Dendritic cell treated with granulocyte-macrophage colony-stimulating factor and Interleukin-4, amounts not matched to agents 40 ng/mL and 50 ng/mL, for 4 days (primary cell): ENCODE measurements around the gene HIP1.
"Not testable (repeated sequence)": the region's sequence is repeated elsewhere in the genome, so short reads cannot be mapped to it uniquely, and the experiment has no call there.

Source experiments
- H3K27ac Mint-ChIP-seq: one replicate; pipeline ENCODE4 v1.8.0; 2022; ENCODE audit warnings: mild to moderate bottlenecking, mixed read lengths
- H3K27me3 Mint-ChIP-seq: one replicate; pipeline ENCODE4 v1.8.0; 2022; ENCODE audit warnings: mild to moderate bottlenecking, mixed read lengths
- H3K36me3 Mint-ChIP-seq: one replicate; pipeline ENCODE4 v1.8.0; 2022; ENCODE audit warnings: low read depth, mixed read lengths
- H3K4me1 Mint-ChIP-seq: one replicate; pipeline ENCODE4 v1.8.0; 2022; ENCODE audit warnings: low read depth, mixed read lengths
- H3K4me3 Mint-ChIP-seq: one replicate; pipeline ENCODE4 v1.8.0; 2022; ENCODE audit warnings: mild to moderate bottlenecking, moderate library complexity, mixed read lengths
- H3K9me3 Mint-ChIP-seq: one replicate; pipeline ENCODE4 v1.8.0; 2022; ENCODE audit warnings: mixed read lengths
- intact Hi-C: fragments of 100-400 bp; cut with micrococcal nuclease; formaldehyde crosslinking; loops from one replicate; pipeline ENCODE4 v1.15.0; 2022

Gene HIP1

DNA sequence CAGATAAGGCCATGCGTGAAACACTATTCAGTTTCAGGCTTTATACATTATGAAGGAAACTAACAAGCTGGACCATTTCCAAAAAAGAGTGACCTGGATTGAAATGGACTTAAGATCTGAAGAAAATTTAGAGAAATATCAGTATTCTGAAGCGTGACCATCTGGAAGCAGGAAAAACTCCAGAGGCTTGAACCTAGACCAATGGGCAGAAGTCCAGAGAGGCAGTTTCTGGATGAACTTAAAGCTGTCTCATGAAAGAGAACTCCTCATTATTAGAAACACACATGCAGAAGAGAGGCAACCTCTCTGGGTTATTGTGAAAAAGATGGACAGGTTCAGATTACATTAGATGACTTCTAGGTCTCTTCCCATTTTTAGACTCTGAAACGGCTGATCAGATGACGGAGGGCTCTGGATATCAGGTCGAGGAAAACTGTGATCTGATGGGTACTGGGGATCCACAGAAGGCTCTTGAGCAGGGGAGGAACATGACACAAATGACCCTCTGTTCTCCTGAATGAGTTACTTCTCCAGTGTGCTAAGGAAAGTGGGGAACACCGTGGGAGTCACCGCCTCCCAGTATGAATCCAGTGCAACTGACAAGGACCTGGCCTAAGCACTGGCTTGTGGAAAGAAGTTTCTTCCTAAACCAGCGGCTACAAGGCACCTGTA, 130.2 kb downstream of the HIP1 start:
- intact Hi-C loops = no loop called here
- Mint-ChIP-seq H3K27ac (no peak overlapping the region), H3K4me3 (no peak overlapping the region), H3K36me3 (peaks cover 33% of the 10 kb centered on the region), H3K4me1 (peaks cover 66% of the 10 kb centered on the region), H3K9me3 (no peaks in the 10 kb centered on the region), H3K27me3 (no peaks in the 10 kb centered on the region)

DNA sequence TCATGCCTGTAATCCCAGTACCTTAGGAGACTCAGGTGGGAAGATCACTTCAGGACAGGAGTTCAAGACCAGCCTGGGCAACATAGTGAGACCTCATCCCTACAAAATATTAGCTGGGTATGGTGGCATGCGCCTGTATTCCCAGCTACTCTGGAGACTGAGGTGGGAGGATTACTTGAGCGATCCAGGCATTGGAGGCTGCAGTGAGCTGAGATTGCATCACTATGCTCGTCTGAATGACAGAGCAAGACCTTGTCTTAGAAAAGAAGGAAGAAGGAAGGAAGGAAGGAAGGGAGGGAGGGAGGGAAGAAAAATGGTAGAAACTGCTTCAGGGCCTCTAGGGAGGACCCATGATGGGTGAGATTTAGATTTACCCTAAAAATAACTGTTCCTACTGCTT, 134.3 kb downstream of the HIP1 start:
- Mint-ChIP-seq H3K4me1 (peaks cover 42% of the 10 kb centered on the region), H3K27me3 (no peaks in the 10 kb centered on the region), H3K9me3 (no peaks in the 10 kb centered on the region), H3K36me3 (peaks cover 42% of the 10 kb centered on the region), H3K27ac (peak overlapping the region; percentile 64), H3K4me3 (no peak overlapping the region)
- intact Hi-C loops = no loop called here

DNA sequence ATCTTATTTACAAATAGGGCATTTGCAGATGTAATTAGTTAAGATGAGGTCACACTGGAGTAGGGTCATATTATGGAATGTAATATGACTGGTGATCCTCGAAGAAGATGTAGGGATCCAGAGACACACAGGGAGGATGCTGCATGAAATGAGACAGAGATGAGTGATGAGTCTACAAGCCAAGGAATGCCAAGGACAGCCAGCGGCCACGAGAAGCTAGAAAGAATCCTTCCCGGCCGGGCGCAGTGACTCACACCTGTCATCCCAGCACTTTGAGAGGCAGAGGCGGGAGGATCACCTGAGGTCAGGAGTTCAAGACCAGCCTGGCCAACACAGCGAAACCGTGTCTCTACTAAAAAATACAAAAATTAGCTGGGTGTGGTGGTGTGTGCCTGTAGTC, 135.9 kb downstream of the HIP1 start:
- not testable (repeated sequence) for H3K27me3 Mint-ChIP-seq
- peaks cover 54% of the 10 kb centered on the region for H3K36me3 Mint-ChIP-seq

DNA sequence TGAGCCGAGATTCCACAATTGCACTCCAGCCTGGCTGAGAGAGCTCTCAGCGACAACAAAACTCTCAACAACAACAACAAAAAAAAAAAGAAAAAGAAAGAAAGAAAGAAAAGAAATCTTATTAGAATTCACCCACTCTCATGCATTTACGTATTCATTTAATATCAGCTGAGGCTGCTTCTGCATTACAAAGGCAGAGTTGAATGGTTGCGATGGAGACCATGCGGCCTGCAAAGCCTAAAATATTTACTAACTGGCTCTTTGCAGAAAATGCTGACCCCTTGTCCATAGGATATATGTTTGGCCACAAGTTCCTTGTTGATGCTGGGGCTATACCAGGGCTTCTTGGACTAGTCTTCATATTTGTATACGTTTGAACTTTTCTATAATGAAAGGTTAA, 137.2 kb downstream of the HIP1 start:
- intact Hi-C loops = no loop called here
- Mint-ChIP-seq H3K4me1 (peaks cover 31% of the 10 kb centered on the region), H3K27ac (no peak overlapping the region), H3K4me3 (no peak overlapping the region), H3K36me3 (peaks cover 62% of the 10 kb centered on the region), H3K27me3 (no peaks in the 10 kb centered on the region), H3K9me3 (no peaks in the 10 kb centered on the region)

More for the DNA sequence above, 135.9 kb downstream of the HIP1 start:
- H3K27ac Mint-ChIP-seq, H3K9me3 Mint-ChIP-seq, H3K4me3 Mint-ChIP-seq, intact Hi-C loops: not testable (repeated sequence)
- peaks cover 33% of the 10 kb centered on the region for H3K4me1 Mint-ChIP-seq

DNA sequence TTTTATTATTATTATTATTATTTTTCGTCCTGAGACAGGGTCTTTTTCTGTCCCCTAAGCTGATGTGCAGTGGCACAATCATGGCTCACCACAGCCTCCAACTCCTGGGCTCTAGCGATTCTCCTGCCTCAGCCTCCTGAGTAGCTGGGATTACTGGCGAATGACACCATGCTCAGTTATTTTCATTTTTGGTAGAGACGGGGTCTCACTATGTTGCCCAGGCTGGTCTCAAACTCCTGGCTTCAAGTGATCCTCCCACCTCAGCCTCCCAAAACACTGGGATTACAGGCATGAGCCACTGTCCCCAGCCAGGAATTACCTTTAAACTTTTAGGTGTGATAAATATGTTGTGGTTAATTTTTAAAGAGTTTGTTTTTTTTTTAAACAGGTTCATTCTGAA, 138.0 kb downstream of the HIP1 start:
- peaks cover 24% of the 10 kb centered on the region for H3K4me1 Mint-ChIP-seq
- H3K27me3 Mint-ChIP-seq, H3K9me3 Mint-ChIP-seq, intact Hi-C loops, H3K27ac Mint-ChIP-seq, H3K4me3 Mint-ChIP-seq: not testable (repeated sequence)
- peaks cover 61% of the 10 kb centered on the region for H3K36me3 Mint-ChIP-seq

DNA sequence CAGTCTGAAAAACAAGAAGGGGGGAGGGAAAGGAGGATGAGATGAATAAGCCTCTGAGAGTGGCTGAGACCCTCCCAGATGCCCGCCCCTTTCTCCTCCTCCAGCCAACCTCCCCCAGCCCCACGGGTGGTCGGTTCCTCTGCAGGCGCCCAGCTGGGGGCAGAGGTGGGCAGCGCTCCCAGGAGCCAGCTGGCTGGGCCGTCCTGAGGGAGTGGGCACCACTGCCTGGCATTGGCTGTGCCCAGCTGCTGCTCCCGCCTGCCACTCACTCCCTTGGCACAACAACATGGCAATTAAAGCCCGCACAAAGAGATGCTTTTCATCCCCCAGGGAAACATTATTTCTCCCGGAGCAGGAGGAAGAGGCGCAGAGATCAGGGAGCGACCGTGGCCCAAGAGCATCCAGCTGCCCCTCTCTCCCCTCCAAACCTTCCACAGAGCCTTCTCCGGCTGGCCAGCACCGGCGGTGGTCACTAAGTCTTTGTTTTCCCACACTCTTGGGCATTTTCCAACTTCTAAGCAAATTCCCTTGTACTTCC, 139.4 kb downstream of the HIP1 start:
- peaks cover 12% of the 10 kb centered on the region for H3K4me1 Mint-ChIP-seq
- peaks cover 70% of the 10 kb centered on the region for H3K36me3 Mint-ChIP-seq
- H3K27me3 Mint-ChIP-seq = no peaks in the 10 kb centered on the region
- no peaks in the 10 kb centered on the region for H3K9me3 Mint-ChIP-seq
- H3K4me3 Mint-ChIP-seq = no peak overlapping the region
- H3K27ac Mint-ChIP-seq = no peak overlapping the region
- intact Hi-C loops = loop anchor here (10.0 kb wide), 1 partner anchor 45 kb away; no protein-coding TSS in a partner anchor

DNA sequence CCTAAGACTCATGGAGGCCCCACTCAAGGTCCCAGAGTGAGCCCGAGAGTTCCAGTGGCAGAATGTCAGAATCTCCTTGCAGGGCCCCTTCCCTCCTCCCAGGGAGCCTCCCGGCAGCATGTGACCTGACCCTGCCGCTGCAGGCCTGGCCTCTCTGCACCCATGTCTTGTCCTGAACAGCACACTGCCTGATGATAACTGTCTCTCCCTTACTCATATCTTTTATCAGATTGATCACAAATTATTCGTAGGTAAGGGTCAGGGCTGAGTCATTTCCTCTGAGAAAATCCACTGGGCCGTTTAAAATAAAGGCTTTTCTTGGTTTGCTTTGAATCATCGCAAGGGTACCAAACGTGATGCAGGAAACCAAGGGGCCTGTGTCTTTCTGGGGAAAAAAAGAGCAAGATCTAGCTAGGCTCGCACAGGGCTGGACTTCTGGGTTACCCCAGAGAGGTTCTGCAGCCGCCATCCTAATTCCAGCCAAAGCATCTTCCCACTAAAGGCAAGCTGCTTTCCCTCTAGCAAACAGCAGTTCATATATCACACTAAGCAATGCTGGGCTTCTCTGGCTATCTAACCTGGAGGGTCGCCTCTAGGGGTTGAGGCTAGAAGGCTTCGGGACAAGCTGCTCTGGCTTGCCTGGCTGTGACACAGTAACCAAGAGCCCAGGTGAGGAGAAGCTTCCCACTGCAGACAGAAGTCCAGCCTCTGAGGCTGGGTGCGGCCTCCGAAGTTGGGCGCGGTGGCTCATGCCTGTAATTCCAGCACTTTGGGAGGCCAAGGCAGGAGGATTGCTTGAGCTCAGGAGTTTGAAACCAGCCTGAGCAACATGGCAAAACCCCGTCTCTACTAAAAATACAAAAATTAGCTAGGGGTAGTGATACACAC, 141.8 kb downstream of the HIP1 start:
- no peaks in the 10 kb centered on the region for H3K9me3 Mint-ChIP-seq
- no peak overlapping the region for H3K27ac Mint-ChIP-seq
- H3K27me3 Mint-ChIP-seq = no peaks in the 10 kb centered on the region

DNA sequence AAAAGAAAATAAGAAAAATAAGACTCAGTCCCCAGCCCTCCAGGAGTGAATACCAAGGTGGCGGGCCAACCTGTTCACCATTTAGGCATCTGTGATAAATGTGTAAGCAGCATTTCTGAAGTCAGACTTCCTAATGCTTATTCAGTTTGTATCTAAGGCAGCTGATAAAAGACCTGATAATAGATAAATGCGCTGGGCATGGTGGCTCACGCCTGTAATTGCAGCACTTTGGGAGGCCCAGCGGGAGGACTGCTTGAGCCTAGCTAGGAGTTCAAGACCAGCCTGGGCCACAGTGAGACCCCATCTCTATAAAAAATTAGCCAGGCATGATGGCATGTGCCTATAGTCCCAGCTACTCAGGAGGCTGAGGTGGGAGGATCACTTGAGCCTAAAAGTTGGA, 143.0 kb downstream of the HIP1 start:
- no peaks in the 10 kb centered on the region for H3K27me3 Mint-ChIP-seq
- intact Hi-C loops = loop anchor here (10.0 kb wide), 1 partner anchor 49 kb away; no protein-coding TSS in a partner anchor

More for the DNA sequence above, 141.8 kb downstream of the HIP1 start:
- Mint-ChIP-seq H3K4me3 (no peak overlapping the region), H3K4me1 (no peaks in the 10 kb centered on the region), H3K36me3 (peaks cover 81% of the 10 kb centered on the region)
- intact Hi-C loops = loop anchor here (10.0 kb wide), 1 partner anchor 48 kb away; no protein-coding TSS in a partner anchor

DNA sequence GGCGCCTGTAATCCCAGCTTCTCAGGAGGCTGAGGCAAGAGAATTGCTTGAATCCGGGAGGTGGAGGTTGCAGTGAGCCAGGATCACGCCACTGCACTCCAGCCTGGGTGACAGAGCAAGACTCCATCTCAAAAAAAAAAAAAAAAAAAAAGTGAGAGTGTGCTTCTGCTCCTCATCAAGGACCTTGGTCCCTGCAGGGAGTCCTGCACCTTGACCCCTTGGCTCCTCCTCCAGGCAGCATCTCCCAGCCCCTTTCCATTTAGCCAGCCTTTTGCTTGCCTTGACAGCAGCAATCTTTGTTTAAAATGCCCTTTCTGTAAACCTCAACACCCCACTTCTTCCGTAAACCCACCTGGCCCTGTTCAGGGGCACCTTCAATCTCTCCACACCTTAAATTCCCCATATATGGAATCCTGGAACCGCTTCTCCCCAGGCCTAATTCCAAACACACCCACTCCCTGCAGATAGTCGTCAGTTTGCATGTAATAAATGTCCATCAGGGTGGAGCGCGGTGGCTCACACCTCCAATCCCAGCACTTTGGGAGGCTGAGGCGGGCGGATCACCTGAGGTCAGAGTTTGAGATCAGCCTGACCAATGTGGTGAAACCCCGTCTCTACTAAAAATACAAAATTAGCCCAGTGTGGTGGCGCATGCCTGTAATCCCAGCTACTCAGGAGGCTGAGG, 145.1 kb downstream of the HIP1 start:
- H3K27ac Mint-ChIP-seq, H3K4me3 Mint-ChIP-seq: not testable (repeated sequence)

More for the DNA sequence above, 143.0 kb downstream of the HIP1 start:
- no peak overlapping the region for H3K4me3 Mint-ChIP-seq
- no peaks in the 10 kb centered on the region for H3K9me3 Mint-ChIP-seq
- peaks cover 93% of the 10 kb centered on the region for H3K36me3 Mint-ChIP-seq
- no peak overlapping the region for H3K27ac Mint-ChIP-seq
- H3K4me1 Mint-ChIP-seq = no peaks in the 10 kb centered on the region

DNA sequence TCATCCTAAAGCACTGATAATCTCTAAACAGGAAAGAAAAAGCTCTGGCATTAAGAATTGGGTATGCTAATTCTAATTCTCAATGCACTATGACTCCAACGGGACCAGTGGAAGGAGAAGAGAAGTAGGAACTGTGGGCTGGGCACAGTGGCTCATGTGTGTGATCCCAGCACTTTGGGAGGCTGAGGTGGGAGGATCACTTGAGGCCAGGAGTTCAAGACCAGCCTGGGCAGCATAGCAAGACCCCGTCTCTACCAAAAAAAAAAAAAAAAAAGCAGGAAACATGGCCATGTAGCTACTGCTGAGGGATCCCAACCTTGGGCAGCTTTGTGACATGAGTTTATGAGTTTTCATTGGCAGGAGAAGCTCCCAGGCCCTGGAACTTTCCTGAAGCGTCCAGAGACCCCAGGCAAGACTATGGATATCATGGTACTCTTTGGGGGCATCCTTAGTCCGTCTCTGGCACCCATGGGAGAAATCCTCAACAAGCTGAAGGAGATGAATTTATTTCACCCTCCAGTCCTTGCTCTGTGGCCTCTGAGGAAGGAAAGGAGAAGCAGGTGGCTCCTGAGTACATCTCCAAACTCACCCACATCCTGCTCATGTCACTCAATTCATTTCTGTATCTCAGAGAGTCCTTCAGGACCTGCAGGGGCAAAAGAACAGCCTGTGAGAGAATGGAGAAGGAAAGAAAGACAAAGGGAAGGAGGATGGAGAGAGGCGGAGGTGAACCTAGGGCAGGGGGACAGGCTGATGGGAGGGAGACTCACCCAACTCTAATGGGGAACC, 147.1 kb downstream of the HIP1 start:
- intact Hi-C loops = loop anchor here (10.0 kb wide), 1 partner anchor 53 kb away; no protein-coding TSS in a partner anchor
- Mint-ChIP-seq H3K9me3 (no peaks in the 10 kb centered on the region), H3K27me3 (no peaks in the 10 kb centered on the region), H3K4me1 (no peaks in the 10 kb centered on the region), H3K4me3 (no peak overlapping the region), H3K36me3 (peaks cover 94% of the 10 kb centered on the region), H3K27ac (no peak overlapping the region)

More for the DNA sequence above, 145.1 kb downstream of the HIP1 start:
- peaks cover 98% of the 10 kb centered on the region for H3K36me3 Mint-ChIP-seq
- not testable (repeated sequence) for H3K9me3 Mint-ChIP-seq, H3K4me1 Mint-ChIP-seq, H3K27me3 Mint-ChIP-seq
- intact Hi-C loops = loop anchor here (10.0 kb wide), 1 partner anchor 51 kb away; no protein-coding TSS in a partner anchor

DNA sequence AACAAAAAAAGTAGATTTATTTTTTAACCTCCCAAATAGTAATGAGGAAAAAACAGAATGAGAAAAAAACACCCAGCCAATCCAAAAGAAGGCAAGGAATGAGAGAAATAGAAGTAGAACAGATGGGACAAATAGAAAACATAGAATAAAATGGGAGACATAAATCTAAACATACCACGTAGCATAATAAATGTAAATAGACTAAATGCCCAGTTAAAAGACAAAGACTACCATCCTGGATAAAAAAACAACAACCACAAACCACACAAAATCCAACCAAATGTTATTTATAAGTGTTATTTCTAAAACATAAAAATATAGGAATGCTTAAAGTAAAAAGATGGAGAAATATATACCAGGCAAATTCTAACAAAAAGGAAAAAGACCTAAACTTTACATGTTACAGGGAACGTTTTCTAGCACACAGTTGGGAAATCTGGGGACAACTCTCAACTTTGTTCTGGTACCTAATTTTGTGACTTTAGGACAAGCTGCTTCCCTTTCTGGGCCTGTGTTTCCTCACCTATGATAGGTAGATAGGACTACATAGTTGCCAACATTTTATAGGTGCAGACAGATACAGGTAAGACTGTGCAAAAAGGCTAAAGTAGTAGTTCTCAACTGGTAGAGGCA, 148.3 kb downstream of the HIP1 start:
- H3K9me3 Mint-ChIP-seq = no peaks in the 10 kb centered on the region
- peaks cover 95% of the 10 kb centered on the region for H3K36me3 Mint-ChIP-seq
- no peaks in the 10 kb centered on the region for H3K4me1 Mint-ChIP-seq
- H3K27ac Mint-ChIP-seq = no peak overlapping the region
- no peaks in the 10 kb centered on the region for H3K27me3 Mint-ChIP-seq
- intact Hi-C loops = loop anchor here (10.0 kb wide), 1 partner anchor 54 kb away; no protein-coding TSS in a partner anchor
- H3K4me3 Mint-ChIP-seq = no peak overlapping the region

DNA sequence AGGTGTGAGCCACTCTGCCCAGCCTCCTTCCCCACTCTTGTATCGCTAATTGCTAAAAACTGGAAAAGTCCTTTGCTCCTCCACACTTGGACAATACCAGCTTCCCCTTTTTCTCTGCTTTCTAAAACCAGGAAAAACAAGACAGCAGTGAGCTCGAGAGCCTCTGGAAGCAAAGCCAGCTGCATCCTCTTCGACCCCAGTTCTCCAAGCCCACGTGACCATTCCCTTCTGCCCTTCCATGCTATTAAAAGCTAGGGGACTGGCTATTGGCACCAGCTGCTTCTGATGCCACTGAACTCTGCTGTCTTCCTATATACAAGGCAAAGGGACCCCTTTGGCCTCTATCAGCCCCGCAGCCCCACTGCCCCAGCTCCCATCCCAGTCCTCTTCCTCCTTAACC, 154.4 kb downstream of the HIP1 start:
- intact Hi-C loops = no loop called here
- Mint-ChIP-seq H3K27me3 (no peaks in the 10 kb centered on the region), H3K36me3 (peaks cover 95% of the 10 kb centered on the region), H3K9me3 (no peaks in the 10 kb centered on the region), H3K4me1 (peaks cover 9% of the 10 kb centered on the region), H3K27ac (peak overlapping the region; percentile 25), H3K4me3 (no peak overlapping the region)

DNA sequence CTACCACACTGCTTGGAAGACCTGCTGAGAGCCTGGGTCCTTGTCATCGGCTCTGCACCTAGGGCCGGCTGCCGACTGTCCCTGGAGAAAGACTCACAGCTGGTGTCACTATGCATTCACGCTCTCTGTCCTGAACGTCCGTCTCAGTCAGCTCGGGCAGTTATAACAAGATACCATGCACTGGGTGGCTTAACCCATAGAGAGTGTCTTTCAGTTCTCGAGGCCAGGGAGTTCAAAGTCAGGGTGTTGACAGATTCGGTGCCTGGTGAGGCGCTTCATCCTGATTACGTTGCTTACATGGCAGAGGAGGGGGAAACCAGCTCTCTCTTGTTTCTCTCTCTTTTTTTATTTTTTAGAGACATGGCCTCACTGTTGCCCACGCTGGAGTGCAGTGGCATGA, 155.5 kb downstream of the HIP1 start:
- Mint-ChIP-seq H3K36me3 (peaks cover 92% of the 10 kb centered on the region), H3K27me3 (no peaks in the 10 kb centered on the region), H3K4me3 (no peak overlapping the region), H3K27ac (peak overlapping the region; percentile 7), H3K4me1 (peaks cover 9% of the 10 kb centered on the region), H3K9me3 (no peaks in the 10 kb centered on the region)
- intact Hi-C loops = no loop called here
